Measurements from ENCODE around the gene CNR2.
"Not testable (repeated sequence)": the region's sequence is repeated elsewhere in the genome, so short reads cannot be mapped to it uniquely, and the experiment has no call there.

Gene CNR2

DNA sequence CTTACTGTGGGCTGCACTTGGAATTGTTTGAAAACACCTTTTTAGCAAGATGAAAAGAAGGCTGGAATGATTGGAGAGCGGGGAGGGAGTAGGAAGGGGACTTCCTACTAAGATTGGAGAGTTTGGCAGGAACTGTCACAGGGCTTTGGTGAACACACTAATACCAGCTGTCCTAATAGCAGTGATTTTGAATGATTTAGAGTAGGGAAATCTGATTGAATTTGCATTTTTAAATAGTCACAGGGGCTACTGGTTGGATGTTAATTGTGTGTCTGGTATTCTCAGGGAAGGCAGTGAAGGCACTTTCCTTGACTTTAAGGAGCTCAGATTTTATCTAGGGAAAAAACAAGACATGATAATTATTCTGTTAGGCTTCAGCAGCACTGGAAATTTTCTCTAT, 85.4 kb downstream of the CNR2 start:
- DNase-seq, result no peak

DNA sequence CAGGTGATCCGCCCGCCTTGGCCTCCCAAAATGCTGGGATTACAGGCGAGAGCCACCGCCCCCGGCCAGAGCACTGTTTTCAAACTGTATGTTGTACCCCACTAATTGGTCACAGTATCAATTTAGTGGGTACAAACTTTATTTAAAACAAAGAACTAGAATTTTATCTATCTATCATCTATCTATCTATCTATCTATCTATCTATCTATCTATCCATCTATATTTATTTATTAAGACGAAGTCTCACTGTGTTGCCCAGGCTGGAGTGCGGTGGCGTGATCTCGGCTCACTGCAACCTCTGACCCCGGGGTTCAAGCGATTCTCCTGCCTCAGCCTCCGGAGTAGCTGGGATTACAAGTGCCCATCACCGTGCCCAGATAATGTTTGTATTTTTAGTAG, 86.6 kb downstream of the CNR2 start:
- DNase-seq, result not testable (repeated sequence)

DNA sequence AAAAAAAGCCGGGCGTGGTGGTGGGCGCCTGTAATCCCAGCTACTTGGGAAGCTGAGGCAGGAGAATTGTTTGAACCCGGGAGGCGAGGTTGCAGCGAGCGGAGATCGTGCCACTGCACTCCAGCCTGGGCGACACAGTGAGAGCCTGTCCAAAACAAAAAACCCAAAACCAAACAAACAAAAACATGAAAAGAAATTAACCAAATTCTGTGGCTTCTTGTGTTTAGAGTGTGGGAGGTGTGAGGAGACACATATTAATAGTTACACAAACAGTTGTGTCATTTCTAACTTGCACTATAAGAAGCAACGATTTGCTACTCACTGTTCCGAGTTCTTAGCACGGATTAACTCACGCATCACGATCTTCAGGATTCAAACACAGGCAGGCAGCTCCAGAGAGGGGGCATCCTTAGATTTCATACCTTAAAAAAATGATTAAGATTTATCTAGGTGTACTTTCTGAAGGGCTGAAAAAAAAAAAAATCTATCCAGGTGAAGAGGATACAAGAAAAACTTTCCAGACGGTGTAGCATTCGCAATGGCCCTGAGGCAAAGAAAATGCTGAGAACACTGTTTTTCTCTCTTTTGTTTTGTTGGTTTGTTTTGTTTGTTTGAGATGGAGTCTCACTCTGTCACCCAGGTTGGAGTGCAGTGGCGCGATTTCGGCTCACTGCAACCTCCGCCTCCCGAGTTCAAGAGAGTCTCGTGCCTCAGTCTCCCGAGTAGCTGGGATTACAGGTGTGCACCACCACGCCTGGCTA, 87.2 kb downstream of the CNR2 start:
- no peak for DNase-seq

DNA sequence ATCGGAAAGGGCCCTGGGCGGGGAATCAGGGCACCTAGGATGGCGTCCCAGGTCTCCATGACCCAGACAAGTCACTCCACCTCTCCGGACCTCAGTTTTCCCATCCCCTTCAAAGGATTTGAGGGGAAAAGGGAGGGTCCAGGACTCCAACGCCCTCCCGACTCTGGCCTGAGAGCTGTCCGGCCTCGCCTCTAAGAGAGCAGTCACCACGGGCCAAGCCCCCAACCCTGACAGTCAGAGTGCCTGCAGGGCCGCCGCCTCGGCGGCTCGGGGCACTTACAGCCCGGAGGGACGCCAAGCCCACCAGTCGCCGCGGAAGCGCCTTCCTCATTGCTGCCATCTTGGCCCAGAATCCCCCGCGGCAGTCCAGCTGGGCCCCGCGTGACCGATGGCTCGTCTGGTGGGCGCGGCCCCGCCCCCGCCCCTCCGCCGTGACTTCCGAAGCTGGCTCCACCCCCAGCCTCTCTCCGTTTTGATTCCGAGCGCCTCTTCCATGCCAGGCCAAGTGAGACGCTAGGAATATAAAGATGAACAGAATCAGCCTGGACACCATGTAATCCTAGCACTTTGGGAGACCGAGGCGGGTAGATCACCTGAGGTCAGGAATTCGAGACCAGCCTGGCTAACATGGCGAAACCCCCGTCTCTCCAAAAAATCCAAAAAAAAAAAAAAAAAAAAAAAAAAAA, 87.9 kb downstream of the CNR2 start, which contains the start of gene HMGCL:
Gene HMGCL (minus strand): TSS at position 354 of the 686 bp plus-strand sequence. CDS start 14 bp downstream, at position 340.
- peak; percentile 88 for DNase-seq

GRCh38 chr1:23824711-23825075, 88.5 kb downstream of the CNR2 start:
- no peak for DNase-seq

DNA sequence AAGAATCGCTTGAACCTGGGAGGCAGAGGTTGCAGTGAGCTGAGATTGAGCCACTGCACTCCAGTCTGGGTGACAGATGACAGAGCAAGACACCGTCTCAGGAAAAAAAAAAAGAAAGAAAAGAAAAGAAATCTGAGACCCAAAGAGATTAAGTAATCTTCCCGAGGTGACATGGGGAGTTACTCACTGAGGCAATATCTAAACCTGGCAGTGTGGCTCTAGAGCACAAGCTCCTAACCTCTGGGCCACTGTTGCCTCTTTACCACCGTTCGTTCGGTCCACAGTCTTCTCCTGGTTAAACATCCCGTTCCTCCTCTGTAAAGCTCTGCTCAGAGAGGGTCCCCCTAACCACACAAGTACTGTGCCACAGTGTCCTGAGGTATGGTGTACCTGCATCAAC, 89.4 kb downstream of the CNR2 start:
- DNase-seq, result no peak
